Suprapubic skin (tissue), 4 donors: ENCODE data around the gene PIK3CG.

Source experiments
- EP300 ChIP-seq: sonication (generic); formaldehyde crosslinking; IDR thresholded peaks from one replicate; pipeline ENCODE4 v1.6.1; 2017; ENCODE audit warnings: antibody characterized with exemption
- POLR2A ChIP-seq, 2 donors: fragments of 450-650 bp; IDR thresholded peaks; one replicate each; pipeline ENCODE4 v1.6.1; 2017; ENCODE audit warnings: antibody characterized with exemption in 2 of 2, mild to moderate bottlenecking in 2 of 2, moderate library complexity in 2 of 2
- POLR2AphosphoS5 ChIP-seq, 3 donors: sonication (generic); formaldehyde crosslinking; IDR thresholded peaks; one replicate each; pipeline ENCODE4 v1.6.1; 2017; ENCODE audit warnings: antibody characterized with exemption in 3 of 3
- TF ChIP-seq, protein P1 (sequence below), 2 donors: fragments of 200-600 bp in 1 of 2; fragments of 450-650 bp in 1 of 2; sonication (generic) in 1 of 2; IDR thresholded peaks; one replicate each; pipeline ENCODE4 v1.5.1; 2016 to 2019; ENCODE audit warnings: antibody characterized with exemption in 2 of 2, mild to moderate bottlenecking in 1 of 2, moderate library complexity in 1 of 2

GRCh38 chr7:106853250-106853908, 11.7 kb upstream of the PIK3CG start:
- TF ChIP-seq, protein P1, sequence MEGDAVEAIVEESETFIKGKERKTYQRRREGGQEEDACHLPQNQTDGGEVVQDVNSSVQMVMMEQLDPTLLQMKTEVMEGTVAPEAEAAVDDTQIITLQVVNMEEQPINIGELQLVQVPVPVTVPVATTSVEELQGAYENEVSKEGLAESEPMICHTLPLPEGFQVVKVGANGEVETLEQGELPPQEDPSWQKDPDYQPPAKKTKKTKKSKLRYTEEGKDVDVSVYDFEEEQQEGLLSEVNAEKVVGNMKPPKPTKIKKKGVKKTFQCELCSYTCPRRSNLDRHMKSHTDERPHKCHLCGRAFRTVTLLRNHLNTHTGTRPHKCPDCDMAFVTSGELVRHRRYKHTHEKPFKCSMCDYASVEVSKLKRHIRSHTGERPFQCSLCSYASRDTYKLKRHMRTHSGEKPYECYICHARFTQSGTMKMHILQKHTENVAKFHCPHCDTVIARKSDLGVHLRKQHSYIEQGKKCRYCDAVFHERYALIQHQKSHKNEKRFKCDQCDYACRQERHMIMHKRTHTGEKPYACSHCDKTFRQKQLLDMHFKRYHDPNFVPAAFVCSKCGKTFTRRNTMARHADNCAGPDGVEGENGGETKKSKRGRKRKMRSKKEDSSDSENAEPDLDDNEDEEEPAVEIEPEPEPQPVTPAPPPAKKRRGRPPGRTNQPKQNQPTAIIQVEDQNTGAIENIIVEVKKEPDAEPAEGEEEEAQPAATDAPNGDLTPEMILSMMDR (IDR thresholded peaks at IDR 0.05): no peak
- TF ChIP-seq POLR2A (IDR thresholded peaks at IDR 0.05): no peak
- no peak for TF ChIP-seq EP300
- no peak for TF ChIP-seq POLR2AphosphoS5 (IDR thresholded peaks at IDR 0.05)
